A673 (cell line): ENCODE results near the gene TAF3.

Experiments
- EZH2 ChIP-seq: fragments of 200-600 bp; sonication (generic); IDR thresholded peaks from 2 replicates; pipeline ENCODE4 v1.6.1; 2017; ENCODE audit warnings: borderline replicate concordance, low read depth, mild to moderate bottlenecking, mixed read lengths, antibody characterized with exemption, low read length; ENCODE audit not compliant: poor library complexity, severe bottlenecking
- TF ChIP-seq, protein P1 (sequence below): fragments of 300-800, 200-600 bp; sonication (generic); conservative IDR thresholded peaks from 2 replicates; pipeline ENCODE4 v1.5.1; 2017; ENCODE audit warnings: low read depth, mild to moderate bottlenecking, antibody characterized with exemption, low read length, moderate library complexity, mixed read lengths

DNA sequence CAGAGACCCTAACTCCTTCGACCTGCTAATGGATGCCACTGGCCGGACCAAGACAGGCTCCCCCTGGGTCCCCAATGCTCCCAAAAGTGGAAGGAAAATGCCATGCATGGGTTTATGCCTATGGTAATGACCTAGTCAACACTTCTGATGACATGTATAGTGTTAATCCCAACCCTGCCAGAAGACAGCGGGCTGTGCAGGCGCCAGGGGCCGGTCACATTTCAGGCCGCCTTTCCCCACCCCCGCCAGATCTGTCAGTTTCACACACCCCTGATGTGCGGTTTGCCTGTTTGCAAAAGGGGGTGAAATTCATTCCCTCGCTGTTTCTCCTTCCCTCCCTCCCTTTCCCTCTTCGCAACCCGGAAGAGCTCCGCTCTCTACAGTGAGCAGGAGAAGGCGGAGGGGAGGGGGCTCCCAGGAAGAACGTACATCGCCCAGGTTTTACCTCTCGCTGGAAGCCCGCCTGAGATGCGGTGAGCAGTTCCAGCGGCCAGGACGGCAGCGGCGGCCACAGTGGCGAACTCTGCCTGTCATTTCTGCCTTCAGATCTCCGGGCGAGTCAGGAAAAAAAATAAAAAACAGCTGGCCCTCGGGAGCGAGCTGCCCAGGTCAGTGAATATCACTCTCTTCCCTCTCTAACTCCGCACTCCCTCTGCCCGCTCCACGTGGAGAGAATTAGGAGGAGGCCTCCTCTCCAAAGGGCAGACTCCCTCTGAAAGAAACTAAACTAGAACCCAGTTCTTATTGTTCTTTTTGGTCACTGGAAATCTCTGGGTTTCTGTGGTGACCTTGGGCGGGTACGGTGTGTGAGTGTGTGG is 226.8 kb downstream of the TAF3 start:
- TF ChIP-seq, protein P1, sequence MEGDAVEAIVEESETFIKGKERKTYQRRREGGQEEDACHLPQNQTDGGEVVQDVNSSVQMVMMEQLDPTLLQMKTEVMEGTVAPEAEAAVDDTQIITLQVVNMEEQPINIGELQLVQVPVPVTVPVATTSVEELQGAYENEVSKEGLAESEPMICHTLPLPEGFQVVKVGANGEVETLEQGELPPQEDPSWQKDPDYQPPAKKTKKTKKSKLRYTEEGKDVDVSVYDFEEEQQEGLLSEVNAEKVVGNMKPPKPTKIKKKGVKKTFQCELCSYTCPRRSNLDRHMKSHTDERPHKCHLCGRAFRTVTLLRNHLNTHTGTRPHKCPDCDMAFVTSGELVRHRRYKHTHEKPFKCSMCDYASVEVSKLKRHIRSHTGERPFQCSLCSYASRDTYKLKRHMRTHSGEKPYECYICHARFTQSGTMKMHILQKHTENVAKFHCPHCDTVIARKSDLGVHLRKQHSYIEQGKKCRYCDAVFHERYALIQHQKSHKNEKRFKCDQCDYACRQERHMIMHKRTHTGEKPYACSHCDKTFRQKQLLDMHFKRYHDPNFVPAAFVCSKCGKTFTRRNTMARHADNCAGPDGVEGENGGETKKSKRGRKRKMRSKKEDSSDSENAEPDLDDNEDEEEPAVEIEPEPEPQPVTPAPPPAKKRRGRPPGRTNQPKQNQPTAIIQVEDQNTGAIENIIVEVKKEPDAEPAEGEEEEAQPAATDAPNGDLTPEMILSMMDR: no peak
- peak; percentile 68 for TF ChIP-seq EZH2
